Embryonic facial prominence (tissue), 1 donor: ENCODE measurements around the gene ABHD8.
A peak's percentile ranks its signal among the peaks of the same experiment; 100 is the strongest.

ENCODE experiments used
- DNase-seq: peaks from one replicate; pipeline ENCODE4 v3.0.0-alpha.2; 2016; ENCODE audit errors: extremely low spot score

The ABHD8 gene

GRCh38 chr19:17303167-17303939, at the start of gene ABHD8:
ABHD8 (minus strand) TSS chr19:17303425; CDS start chr19:17301616, 1,809 bp downstream.
- peak; percentile 86 for DNase-seq

- no peak for DNase-seq
Measured at GRCh38 chr19:17352608-17353280, 49.5 kb upstream of the ABHD8 start.

GRCh38 chr19:17351815-17352435, 48.7 kb upstream of the ABHD8 start:
- DNase-seq = no peak

- DNase-seq = no peak
Measured at GRCh38 chr19:17348700-17349099, 45.5 kb upstream of the ABHD8 start.

- DNase-seq = no peak
Measured at GRCh38 chr19:17347877-17348276, 44.7 kb upstream of the ABHD8 start.

GRCh38 chr19:17347361-17347760, 44.1 kb upstream of the ABHD8 start:
- no peak for DNase-seq

- no peak for DNase-seq
Measured at GRCh38 chr19:17346109-17346671, 43.0 kb upstream of the ABHD8 start.

GRCh38 chr19:17341845-17342244, 38.6 kb upstream of the ABHD8 start:
- no peak for DNase-seq

GRCh38 chr19:17341386-17341785, 38.2 kb upstream of the ABHD8 start:
- DNase-seq = no peak

GRCh38 chr19:17340871-17341357, 37.7 kb upstream of the ABHD8 start:
- no peak for DNase-seq

GRCh38 chr19:17340302-17340870, 37.2 kb upstream of the ABHD8 start:
- no peak for DNase-seq

GRCh38 chr19:17339088-17339741, 36.0 kb upstream of the ABHD8 start:
- no peak for DNase-seq

- DNase-seq = no peak
Measured at GRCh38 chr19:17338433-17339078, 35.3 kb upstream of the ABHD8 start.

- DNase-seq = no peak
Measured at GRCh38 chr19:17337675-17338432, 34.6 kb upstream of the ABHD8 start.

- peak; percentile 98 for DNase-seq
Measured at GRCh38 chr19:17336872-17337674, 33.8 kb upstream of the ABHD8 start, which contains the start of gene GTPBP3. GTPBP3 (plus strand) TSS chr19:17337553; CDS start chr19:17337612, 59 bp downstream.

- no peak for DNase-seq
Measured at GRCh38 chr19:17335575-17335974, 32.4 kb upstream of the ABHD8 start.

GRCh38 chr19:17334414-17335409, 31.5 kb upstream of the ABHD8 start, which contains the start of gene ANO8:
ANO8 (minus strand) TSS chr19:17334855; CDS start chr19:17334670, 185 bp downstream.
- DNase-seq = peak; percentile 95
